Hepatocyte (in vitro differentiated cells): ENCODE results near the gene RAD9A.

Experiments
- EZH2 ChIP-seq: fragments of 200-600 bp; sonication (generic); IDR thresholded peaks from 2 replicates; pipeline ENCODE4 v1.6.1; 2016; ENCODE audit warnings: antibody characterized with exemption, mild to moderate bottlenecking, borderline replicate concordance
- TF ChIP-seq, protein P1 (sequence below): fragments of 200-600 bp; sonication (generic); IDR thresholded peaks from 2 replicates; pipeline ENCODE4 v1.5.1; 2016; ENCODE audit warnings: antibody characterized with exemption, mild to moderate bottlenecking; ENCODE audit not compliant: poor library complexity

GRCh38 chr11:67366546-67366945 is 25.2 kb upstream of the RAD9A start:
- TF ChIP-seq EZH2, result no peak
- TF ChIP-seq, protein P1, sequence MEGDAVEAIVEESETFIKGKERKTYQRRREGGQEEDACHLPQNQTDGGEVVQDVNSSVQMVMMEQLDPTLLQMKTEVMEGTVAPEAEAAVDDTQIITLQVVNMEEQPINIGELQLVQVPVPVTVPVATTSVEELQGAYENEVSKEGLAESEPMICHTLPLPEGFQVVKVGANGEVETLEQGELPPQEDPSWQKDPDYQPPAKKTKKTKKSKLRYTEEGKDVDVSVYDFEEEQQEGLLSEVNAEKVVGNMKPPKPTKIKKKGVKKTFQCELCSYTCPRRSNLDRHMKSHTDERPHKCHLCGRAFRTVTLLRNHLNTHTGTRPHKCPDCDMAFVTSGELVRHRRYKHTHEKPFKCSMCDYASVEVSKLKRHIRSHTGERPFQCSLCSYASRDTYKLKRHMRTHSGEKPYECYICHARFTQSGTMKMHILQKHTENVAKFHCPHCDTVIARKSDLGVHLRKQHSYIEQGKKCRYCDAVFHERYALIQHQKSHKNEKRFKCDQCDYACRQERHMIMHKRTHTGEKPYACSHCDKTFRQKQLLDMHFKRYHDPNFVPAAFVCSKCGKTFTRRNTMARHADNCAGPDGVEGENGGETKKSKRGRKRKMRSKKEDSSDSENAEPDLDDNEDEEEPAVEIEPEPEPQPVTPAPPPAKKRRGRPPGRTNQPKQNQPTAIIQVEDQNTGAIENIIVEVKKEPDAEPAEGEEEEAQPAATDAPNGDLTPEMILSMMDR, result no peak
